Fibroblast of skin of abdomen (primary cell): ENCODE measurements around the gene C9orf50. TPM values are rescaled to one million over a fixed set of nuclear protein-coding genes. Genes with fewer than 3 reads are reported as not detected.
A peak's percentile ranks its signal among the peaks of the same experiment; 100 is the strongest.
"Not testable (repeated sequence)": the region's sequence is repeated elsewhere in the genome, so short reads cannot be mapped to it uniquely, and the experiment has no call there.

Experiments
- DNase-seq: peaks from one replicate; pipeline ENCODE4 v3.0.0-alpha.2; 2013
- polyA plus RNA-seq, 2 experiments: library from polyadenylated mRNA; unstranded; fragments of 120-200 nt; gene quantifications; one replicate each; pipeline ENCODE4 v1.2.1, GENCODE V29; 2013; ENCODE audit not compliant: insufficient read length in 2 of 2

C9orf50 gene
- polyA plus RNA-seq (2013, experiment 1 of 2; ENCODE audit: insufficient read length), result 0.33 TPM
- polyA plus RNA-seq (2013, experiment 2 of 2; ENCODE audit: insufficient read length), result 0.27 TPM

GRCh38 chr9:129620669-129621295, at the start of gene C9orf50:
C9orf50 (minus strand) TSS chr9:129621101; CDS start chr9:129620574, 527 bp downstream.
- no peak for DNase-seq

GRCh38 chr9:129669946-129670345, 49.0 kb upstream of the C9orf50 start:
- no peak for DNase-seq

GRCh38 chr9:129669141-129669718, 48.3 kb upstream of the C9orf50 start:
- DNase-seq, result peak; percentile 71

- DNase-seq, result no peak
Measured at GRCh38 chr9:129667850-129668249, 46.9 kb upstream of the C9orf50 start.

- no peak for DNase-seq
Measured at GRCh38 chr9:129667378-129667777, 46.5 kb upstream of the C9orf50 start.

GRCh38 chr9:129666575-129666974, 45.7 kb upstream of the C9orf50 start:
- DNase-seq, result no peak

- no peak for DNase-seq
Measured at GRCh38 chr9:129665814-129666520, 45.1 kb upstream of the C9orf50 start.

- DNase-seq, result peak; percentile 78
Measured at GRCh38 chr9:129665389-129665775, 44.5 kb upstream of the C9orf50 start, which contains the start of gene PRRX2. PRRX2 (plus strand) TSS chr9:129665647; CDS start chr9:129665868, 221 bp downstream.

- no peak for DNase-seq
Measured at GRCh38 chr9:129664746-129665388, 44.0 kb upstream of the C9orf50 start.

GRCh38 chr9:129662239-129662638, 41.3 kb upstream of the C9orf50 start:
- DNase-seq, result not testable (repeated sequence)

GRCh38 chr9:129661029-129661428, 40.1 kb upstream of the C9orf50 start:
- no peak for DNase-seq

- DNase-seq, result peak; percentile 66
Measured at GRCh38 chr9:129656795-129657390, 36.0 kb upstream of the C9orf50 start.

- DNase-seq, result no peak
Measured at GRCh38 chr9:129655696-129656095, 34.8 kb upstream of the C9orf50 start.

GRCh38 chr9:129655154-129655553, 34.3 kb upstream of the C9orf50 start:
- no peak for DNase-seq

- DNase-seq, result no peak
Measured at GRCh38 chr9:129654554-129655040, 33.7 kb upstream of the C9orf50 start.

GRCh38 chr9:129653823-129654553, 33.1 kb upstream of the C9orf50 start:
- peak; percentile 30 for DNase-seq

GRCh38 chr9:129650680-129651235, 29.9 kb upstream of the C9orf50 start:
- peak; percentile 52 for DNase-seq

- peak; percentile 88 for DNase-seq
Measured at GRCh38 chr9:129649726-129650679, 29.1 kb upstream of the C9orf50 start.

- DNase-seq, result no peak
Measured at GRCh38 chr9:129648764-129649115, 27.8 kb upstream of the C9orf50 start.

- DNase-seq, result peak; percentile 23
Measured at GRCh38 chr9:129648092-129648763, 27.3 kb upstream of the C9orf50 start.
